GM21447 (cell line): Measurements from ENCODE around the gene LGR4.

Experiments
- ATAC-seq: cut with Tn5 transposase; IDR thresholded peaks from one replicate; pipeline ENCODE4 v1.9.1; 2021; ENCODE audit not compliant: unreplicated experiment

The LGR4 gene

DNA sequence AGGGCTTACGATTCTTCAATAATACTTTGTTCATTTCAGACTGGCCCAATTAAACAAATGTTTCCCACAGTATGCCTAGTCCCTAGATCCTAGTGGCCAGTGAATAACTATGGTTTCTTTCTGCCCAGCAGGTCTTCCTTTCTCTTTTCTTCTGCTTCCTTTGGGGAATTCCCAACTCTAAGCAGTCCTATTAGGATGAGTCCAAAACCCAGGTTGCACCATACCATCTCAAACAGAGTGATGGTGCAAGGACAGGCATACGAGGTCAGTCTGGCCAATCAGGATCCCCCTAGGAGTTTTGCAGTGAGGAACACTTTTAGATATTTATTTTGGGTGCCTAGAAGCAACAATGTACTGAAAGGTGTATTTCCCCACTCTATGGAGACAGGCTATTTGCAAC is 68.2 kb downstream of the LGR4 start:
- no peak for ATAC-seq

DNA sequence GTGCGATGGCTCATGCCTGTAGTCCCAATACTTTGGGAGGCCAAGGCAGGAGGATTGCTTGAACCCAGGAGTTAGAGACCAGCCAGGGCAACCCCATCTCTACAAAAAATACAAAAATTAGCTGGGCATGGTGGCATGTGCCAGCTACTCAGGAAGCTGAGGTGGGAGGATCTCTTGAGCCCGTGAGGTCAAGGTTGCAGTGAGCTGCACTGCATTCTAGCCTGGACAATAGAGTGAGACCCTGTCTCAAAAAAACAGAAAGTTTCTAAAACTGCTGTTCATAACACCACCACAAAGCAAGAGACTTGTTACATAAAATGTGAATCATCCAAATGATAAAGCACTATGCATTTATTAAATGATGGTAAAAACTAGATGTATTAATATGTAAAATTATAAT is 69.4 kb downstream of the LGR4 start:
- no peak for ATAC-seq

DNA sequence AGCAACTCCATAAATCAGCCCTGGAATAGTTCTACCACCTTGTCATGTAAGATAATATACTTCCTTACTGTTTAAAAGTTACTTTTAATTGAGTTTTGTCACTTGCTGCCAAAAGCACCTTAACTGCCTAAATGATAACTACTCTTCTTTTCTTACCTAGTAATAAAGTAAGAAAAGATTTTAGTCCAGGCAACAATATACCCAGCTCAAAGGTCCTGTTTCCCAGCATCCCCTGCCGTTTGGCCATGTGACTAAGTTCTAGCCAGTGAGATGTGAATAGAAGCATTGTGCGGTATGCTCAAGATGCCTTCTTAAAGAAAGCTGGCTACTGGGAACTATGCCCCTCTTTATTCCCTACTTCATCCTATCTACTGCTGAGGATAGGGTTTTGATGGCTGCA is 70.1 kb downstream of the LGR4 start:
- ATAC-seq: no peak

DNA sequence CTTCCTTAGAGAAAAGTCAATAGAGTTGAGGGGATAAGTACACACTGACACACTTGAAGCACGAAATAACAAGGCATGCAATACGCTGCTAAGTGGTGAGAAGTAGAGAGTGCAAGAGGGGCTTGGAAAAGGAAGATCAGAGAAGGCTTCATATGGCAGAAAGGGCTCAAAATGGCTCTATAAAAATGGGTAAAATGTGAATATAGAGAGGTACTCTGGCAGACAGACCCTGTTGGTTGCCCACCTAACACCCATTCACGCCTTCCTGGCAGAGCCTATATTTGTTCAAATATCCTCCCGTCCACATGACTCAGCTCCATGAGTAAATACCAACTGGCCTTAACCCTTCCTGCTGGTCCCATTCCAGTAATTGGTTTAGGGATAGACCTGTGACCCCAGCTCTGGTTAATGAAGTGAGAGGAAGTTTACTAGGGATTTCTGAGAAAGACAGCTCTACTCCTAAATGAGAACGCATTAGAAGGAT is 70.7 kb downstream of the LGR4 start:
- no peak for ATAC-seq

DNA sequence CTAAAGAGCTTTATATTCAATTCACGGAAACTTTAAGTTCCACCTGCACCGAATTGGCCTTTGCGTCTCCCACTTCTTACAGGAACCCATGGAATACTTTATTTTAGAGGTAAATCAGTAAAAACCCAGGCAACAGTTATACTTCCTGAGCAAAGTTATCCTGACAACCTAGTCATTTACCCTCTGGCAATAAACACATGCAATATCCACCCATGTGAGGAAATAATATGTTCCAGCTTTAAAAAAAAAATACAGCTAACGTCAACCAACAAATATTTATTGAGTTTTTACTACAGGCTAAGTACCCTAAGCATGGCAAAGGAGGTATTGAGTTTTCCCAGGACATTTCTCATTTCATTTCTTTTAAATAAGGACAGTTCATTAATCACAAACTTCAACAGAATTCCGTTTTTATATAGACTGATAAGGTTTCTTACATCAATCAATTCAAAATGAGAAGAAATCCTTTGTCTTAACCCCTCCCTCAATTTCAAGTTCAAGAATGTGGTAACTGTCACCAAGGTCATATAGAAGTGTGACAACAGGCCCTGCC is 71.2 kb downstream of the LGR4 start:
- ATAC-seq: no peak

DNA sequence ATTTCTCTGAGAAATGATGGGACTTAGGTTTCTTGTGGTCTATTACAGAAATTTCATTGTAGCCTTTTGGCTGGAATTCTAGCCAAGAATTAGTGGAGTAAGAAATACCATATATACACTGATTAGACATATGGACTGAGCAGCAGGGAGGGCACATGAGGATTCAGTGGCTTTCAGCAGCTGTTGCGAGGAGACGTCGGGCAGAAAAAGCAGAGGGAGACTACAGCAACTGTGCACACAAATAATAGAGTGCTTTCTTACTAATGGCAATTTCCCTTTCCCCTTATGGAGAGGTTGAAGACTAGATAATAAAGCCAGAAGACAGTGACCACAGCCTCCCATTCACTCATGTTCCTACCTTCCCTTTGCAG is 74.2 kb downstream of the LGR4 start:
- ATAC-seq: no peak

DNA sequence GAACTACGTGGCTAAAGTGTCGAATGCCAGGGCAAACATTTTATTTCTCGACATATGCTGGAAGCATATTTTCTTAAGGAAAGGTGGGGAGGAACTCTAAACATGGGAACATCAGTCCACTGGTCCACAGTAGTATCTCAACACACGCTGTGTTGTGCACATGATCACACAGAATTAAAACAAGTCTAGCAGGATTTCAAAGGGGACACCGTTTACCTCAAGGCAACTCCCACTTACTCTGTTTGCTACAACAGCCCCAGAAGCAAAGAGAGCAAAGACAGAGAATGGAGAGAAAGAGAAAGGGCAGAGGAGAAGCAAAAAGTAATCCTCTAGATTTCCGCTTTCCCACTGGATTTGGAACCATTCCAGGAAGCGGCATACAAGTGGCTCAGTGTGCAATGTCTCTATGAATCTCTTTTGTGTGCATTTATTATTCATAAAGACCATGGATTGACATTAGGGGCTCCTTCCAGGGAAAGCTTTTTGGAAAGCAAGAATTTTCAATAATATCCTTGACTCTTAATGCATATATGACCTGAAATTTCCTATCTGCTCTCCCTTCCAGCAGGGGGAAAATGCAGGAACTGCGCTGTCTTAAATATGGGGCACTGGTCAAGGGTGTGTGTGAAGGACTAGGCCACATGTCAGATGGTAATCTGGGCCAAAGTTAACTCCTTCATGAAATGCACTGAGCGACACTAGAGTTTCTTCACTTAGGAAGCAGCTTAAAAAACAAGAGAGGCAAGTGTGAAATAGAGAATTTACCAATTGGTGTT is 74.8 kb downstream of the LGR4 start:
- ATAC-seq: no peak

DNA sequence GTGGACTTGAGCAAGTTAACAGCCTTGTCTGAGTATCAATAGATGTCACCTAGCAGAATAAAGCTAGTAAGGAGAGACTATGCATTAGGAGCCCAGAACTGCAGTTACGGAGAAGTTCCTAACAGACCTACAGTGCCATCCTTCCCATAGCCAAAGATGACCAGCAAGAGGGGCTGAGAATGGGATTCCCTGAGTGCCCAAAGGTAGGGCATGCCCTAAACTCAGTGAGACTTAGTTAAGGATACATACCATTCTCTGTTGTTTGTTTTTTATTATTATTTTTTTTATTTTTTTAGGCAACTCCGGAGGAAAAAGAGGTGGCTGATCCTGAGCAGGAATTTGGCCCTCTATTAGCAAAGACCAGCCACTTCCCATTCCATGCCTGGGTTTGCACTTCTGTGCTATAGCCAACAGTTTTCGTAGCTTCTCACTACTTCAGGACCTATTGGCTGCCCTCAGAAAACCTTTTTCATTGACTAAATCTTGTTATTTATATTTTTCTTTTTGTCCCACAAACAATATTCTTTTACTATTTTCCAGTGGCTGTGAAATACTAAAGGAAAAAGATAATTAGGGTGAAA is 76.2 kb downstream of the LGR4 start:
- ATAC-seq: no peak

DNA sequence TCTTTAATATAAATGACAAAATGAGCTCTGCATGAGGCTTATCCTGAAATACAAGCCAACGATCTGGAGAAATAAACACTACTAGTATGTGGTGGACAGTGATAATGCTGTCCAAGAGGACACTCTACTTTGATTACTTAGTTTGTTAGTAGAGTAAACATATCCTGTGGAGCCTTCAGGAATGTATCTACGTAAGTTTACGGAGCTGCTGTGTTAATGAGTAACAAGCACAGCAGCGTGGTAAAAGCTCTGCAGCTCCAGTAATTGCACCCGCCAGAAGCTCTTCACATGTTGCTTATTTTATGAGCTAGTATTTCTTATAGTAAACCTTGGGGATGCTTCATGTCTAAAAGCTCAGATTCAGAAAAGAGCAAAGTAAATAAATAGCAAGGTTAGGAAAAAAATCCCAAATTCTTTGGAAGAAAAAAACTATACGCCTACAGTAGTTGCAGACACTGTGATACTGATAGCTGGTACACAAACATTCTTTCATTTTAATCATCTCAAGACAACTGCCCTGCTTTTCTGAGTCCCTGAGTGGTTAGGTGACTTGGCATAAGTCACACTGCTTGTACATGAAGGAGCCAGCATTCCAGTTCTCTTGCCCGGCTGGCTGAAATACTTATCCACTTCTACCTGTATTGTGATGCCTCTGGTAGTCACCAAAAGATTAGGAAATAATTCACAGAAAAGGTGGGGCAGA is 76.9 kb downstream of the LGR4 start:
- no peak for ATAC-seq

DNA sequence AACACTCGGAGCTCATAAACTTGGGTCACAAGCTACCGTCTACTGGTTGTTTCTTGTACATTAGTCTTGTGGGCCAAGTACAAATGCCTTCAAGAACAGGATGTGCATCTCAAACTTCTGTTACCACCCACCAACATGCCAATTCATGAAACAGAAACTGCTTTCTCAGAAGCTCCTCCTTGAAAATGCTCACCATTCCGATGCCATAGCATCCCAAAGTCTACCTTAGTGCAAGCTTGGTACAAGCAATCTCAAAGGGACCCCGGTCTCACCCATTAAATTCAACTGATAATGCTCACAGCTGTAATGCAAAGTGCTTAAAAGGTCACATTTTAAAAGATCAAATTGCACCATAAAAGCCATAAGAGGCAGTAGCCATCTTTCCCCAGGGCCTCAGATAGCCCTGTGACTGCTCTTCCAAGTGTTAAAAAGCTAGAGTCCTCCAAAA is 77.8 kb downstream of the LGR4 start:
- no peak for ATAC-seq

DNA sequence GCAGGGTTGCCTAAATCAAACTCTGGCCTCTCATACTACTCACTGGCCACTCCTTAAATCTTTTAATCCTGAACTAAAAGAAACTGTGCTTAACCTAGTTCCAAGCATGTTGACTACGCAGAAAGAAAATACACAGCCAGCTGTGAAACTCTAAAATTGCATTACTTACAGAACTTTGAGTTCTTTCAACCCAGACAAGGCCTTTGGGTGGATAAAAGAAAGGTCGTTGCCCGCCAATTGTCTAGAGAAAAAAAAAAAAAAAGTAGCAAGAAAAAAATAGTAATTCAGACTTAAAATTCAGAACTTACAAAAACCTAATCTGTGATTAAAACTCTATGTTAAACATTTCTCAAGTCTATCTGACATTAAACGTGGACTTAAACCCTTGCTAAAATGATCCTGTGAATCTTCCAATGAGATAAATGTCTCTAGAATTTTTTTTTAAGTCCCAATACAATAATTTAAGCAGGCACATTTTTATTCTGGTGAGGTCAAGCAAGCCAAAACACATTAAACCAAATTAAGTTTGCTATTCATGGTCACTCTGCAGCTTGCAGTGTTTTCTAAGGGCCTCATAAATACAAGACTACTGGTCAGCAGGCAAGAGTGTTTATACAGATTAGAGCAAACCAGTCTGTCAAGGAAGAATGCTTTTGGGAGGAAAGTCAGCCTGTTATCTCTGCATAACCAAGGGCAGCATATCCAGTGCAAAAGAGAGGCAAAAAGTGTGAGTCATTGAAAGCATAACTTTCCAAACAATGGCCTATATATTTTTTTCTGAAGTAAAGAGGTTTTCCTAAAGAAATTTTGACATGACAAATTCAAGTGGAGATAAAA is 80.1 kb downstream of the LGR4 start:
- no peak for ATAC-seq

DNA sequence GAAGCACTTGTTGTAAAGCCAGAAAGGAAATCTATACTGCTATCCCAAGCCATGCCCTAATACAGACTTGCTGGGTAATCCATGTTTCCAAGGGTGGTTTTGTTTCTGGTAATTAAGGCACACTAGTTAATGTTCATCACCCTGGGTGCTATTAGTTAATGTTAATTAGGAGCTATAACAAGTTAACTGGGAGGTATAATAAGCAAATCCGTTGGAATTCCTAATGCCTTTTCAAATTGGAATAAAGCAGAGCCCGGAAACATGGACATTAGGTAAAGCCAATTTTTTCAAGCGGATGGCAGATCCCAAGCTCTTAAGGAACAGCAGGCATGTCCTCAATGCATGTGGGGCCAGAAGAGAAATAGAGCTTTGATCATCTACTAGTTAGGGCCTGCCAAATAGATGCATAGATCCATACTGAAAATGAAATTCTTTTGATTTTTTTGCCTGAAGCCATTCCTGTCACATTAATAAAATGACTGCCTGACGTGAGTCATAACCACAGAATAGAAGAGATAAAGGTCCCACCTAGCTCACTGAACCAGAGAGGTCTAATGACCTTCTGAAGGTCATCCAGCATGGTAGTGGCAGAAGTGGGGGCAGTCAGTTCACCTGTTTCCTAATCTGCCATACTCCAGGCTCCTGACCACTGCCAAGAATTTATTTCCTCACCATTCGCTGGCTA is 81.1 kb downstream of the LGR4 start:
- ATAC-seq: no peak

DNA sequence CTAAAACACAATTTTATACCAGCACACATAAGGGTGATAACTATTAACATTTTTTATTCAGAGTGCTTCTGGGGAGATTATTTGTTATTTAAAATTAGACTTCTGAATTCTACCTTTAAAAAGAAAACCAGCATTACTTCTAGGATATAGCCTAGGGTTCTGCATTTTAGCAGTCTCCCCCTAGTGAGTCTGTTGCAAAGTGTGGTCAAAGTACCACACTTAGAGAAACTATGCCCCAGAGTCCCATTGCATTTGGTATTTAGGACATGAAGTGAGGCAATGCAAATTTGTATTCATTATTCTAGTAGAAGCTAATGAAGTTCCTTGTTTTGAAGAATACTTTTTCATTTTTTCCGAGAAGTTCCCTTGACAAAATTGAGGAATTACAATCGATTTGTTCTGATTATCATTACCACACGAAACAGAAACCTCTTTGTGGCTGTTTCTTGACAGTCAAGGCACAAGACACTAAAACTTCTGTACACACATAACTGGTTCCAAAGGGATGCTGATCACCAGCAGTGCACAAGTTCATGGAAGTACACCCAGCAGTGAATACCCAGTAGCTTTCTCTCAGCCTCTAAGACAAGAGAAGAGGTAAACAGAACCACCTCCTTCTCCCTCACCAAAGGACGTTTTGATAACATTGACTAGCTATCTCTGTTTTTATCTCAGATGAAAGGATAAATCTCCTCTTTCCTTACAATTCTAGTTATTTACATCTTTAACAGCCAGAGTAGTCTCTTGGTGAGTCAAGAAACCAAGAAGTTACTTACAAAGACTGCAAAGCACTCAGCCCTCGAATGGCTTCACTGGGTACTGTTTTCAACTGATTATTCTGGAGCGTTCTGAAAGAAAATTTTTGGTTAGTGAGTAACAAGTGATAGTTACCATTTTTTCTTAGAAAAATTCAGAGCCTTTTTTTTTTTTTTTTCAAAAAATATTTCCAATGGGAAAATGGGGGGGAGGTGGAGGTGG is 82.0 kb downstream of the LGR4 start:
- ATAC-seq: no peak

DNA sequence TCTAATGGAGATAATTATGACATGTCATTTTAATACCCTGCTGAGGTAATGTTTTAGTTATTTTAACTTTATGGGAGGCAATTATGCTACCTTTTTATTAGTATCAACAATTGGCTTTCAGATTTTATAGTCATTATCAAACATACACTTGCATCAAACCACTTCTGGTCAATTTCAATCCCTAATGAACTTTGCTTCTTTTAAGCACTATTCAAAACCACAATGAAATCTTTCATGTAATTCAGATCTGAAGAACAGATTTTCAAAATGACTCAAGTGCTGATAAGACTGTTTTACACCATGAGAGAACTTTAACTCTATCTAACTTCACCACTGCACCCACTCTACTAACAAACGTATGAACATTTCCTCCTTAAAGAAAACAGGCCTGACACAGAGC is 83.7 kb downstream of the LGR4 start:
- ATAC-seq: no peak

DNA sequence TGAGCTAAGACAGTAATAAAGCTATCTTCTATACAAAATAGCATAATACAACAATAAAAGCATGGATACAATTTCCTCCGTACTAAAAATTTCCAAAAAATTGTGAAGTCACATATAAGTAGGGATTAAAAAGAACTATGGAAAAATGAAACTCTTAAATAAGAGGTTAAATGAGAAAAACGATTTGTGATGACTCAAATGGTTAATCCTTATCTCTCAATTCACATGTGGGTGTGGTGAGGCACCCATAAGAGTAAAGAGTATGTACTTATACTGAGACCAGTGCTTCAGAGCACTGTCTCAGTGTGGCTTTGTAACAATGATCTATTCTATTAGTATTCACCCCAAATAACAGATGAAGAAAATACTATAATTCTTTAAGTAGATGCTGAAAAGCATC is 84.6 kb downstream of the LGR4 start:
- no peak for ATAC-seq

DNA sequence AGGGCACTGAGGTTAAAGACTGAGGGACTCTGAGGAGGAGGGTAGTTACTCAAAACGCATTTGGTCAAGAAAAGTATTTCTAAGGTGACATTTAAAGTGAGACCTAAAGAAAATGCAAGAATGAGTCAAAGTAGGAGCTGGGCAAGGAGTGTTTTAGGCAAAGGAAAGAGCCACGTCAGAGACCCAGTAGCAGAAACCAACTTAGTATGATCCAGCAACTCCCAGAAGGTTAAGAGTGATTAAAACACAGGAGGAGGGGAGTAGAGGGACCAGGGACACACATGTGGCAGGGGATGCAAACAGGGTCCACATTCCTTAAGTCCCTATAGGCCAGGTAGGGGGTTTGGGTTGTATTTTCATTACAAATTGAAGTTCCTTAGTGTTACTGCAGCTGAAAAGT is 85.2 kb downstream of the LGR4 start:
- ATAC-seq: no peak

DNA sequence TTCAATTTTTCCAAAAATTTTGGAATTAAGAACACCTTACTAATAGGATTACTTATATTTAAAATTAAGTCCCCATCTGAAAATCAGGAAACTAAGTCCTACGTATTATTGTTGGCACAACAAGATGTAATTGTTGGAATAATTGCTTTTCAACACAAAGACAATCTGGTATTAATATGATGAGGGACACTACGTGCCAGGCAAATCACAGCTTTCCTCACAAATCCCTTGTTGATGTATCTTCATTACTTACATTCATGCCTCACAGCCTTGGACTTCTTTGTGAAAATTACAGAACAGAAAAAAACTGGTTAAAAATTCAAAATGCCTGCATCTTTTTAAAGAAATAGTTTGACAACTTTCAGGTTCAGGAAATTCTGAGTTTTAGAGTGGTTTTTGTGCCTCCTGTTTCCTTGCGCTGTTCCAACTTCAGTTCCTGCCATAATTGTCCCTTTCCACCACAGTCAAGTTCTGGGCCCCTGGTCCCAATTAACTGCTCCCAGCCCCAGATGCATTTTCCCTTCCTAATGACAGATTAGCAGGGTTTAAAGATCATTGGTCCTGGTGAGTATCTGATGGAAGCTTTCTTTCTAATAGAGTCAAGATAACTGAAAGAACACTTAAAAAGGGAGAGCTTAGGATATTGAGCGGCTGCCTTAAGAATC is 86.3 kb downstream of the LGR4 start:
- ATAC-seq: no peak

DNA sequence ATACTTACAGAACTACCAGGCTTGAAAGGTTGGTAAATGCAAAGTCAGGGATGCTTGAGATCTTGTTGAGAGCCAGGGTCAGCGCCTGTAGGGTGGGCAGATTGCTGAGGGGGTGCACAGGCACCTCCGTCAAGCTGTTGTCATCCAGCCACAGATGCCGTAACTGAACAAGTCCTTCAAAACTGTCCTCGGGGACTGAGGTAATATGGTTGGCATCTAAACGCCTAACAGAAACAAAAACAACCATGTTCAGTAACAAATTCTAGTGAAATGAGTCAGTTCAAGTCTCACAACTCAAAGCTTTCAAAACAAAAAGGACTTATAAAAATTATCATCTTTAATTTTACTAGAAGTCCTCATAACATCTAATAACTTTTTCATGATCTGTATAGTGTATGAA is 87.3 kb downstream of the LGR4 start:
- no peak for ATAC-seq

DNA sequence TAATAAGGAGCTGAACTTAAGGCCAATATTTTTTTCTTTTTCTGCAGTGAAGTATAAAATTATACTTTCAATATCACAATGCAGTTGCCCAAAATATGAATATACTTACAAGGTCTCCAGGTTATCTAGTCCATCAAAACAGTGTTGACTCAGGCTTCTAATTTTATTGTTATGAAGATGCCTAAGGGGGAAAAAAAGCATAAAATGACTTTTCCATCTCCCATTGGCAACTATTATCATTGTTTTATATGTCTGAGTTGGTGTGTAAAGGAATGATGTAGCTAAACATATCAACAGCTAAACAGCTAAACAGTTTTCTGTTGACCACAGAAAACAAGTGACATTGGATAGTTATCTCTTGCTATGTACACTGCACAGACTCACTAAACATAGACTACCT is 88.4 kb downstream of the LGR4 start:
- no peak for ATAC-seq
